Activated B cell treated with CpG ODN at 0.5 μM for 24 hours (primary cell): Measurements from ENCODE around the gene TCEAL8. TPM values are rescaled to one million over a fixed set of nuclear protein-coding genes. Genes with fewer than 3 reads are reported as not detected.

ENCODE experiments used
- ATAC-seq: fragments of 200-7000 bp; cut with Tn5 transposase; one replicate; pipeline ENCODE4 v1.10.0; 2021; ENCODE audit warnings: low read depth, mild to moderate bottlenecking, moderate library complexity
- CTCF ChIA-PET: fragments of 350-600 bp; sonication (Branson Sonifier 250); formaldehyde crosslinking; loops from one replicate; lab custom pipeline; 2021; ENCODE audit warnings: antibody characterized with exemption; lab: Charles Lee
- POLR2A ChIA-PET: fragments of 350-600 bp; sonication (Branson Sonifier 250); formaldehyde crosslinking; loops from one replicate; lab custom pipeline; 2021; ENCODE audit warnings: antibody characterized with exemption; lab: Charles Lee
- DNase-seq: peaks from one replicate; pipeline ENCODE4 v3.0.0; 2022
- H3K27ac Mint-ChIP-seq: one replicate; pipeline ENCODE4 v1.8.0; 2020; ENCODE audit warnings: mixed read lengths
- H3K27me3 Mint-ChIP-seq: one replicate; pipeline ENCODE4 v1.8.0; 2021; ENCODE audit warnings: mixed read lengths
- H3K36me3 Mint-ChIP-seq: one replicate; pipeline ENCODE4 v1.8.0; 2021; ENCODE audit warnings: low read depth, mixed read lengths
- H3K4me1 Mint-ChIP-seq: one replicate; pipeline ENCODE4 v1.8.0; 2021; ENCODE audit warnings: mixed read lengths
- H3K4me3 Mint-ChIP-seq: one replicate; pipeline ENCODE4 v1.8.0; 2020; ENCODE audit warnings: mild to moderate bottlenecking, mixed read lengths
- H3K9me3 Mint-ChIP-seq: one replicate; pipeline ENCODE4 v1.8.0; 2020; ENCODE audit warnings: mixed read lengths
- intact Hi-C: fragments of 100-400 bp; cut with micrococcal nuclease; formaldehyde crosslinking; loops from one replicate; pipeline ENCODE4 v1.15.1; 2024
- total RNA-seq: library from RNA; stranded (reverse); gene quantifications from 2 replicates; pipeline ENCODE4 v1.2.3, GENCODE V29; 2022
- TF ChIP-seq, protein P1 (sequence below): fragments of 200-600 bp; IDR thresholded peaks from one replicate; pipeline ENCODE4 v1.8.0; 2022; ENCODE audit warnings: antibody characterized with exemption, mild to moderate bottlenecking

The TCEAL8 gene
- total RNA-seq, 1 donor from 2014 or later: 14.6 TPM

DNA sequence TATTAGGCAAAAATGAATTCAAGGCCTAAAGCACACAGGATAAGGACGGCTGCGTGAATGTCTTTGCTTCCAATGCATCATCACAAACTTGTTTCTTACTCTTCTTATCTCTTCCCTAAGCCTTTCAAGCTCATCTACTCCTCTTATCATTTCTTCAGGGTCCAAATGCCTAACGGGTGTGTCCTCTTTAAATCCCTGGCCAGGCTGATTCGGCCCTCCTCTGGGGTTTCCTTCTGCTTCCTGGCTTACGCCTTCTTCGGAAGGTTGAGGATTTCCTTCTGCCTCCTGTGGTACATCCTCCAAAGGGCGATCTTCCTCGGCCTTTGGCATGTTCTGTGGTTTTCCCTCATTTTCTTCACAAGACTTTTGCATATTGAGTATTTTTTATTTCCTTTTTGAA lies 1.3 kb downstream of the TCEAL8 start:
- Mint-ChIP-seq H3K4me1 (peaks cover 12% of the 10 kb centered on the region), H3K9me3 (no peaks in the 10 kb centered on the region), H3K36me3 (peaks cover 8% of the 10 kb centered on the region), H3K27ac (no peak overlapping the region), H3K4me3 (peak overlapping the region; percentile 95), H3K27me3 (no peaks in the 10 kb centered on the region)
- ATAC-seq: no peak
- DNase-seq: no peak
- POLR2A ChIA-PET: no interaction called here
- intact Hi-C loops: no loop called here
- CTCF ChIA-PET: interaction anchor here (1.3 kb wide), 1 partner anchor 43 kb away, joined by 4 read pairs; no protein-coding TSS in a partner anchor
- TF ChIP-seq, protein P1, sequence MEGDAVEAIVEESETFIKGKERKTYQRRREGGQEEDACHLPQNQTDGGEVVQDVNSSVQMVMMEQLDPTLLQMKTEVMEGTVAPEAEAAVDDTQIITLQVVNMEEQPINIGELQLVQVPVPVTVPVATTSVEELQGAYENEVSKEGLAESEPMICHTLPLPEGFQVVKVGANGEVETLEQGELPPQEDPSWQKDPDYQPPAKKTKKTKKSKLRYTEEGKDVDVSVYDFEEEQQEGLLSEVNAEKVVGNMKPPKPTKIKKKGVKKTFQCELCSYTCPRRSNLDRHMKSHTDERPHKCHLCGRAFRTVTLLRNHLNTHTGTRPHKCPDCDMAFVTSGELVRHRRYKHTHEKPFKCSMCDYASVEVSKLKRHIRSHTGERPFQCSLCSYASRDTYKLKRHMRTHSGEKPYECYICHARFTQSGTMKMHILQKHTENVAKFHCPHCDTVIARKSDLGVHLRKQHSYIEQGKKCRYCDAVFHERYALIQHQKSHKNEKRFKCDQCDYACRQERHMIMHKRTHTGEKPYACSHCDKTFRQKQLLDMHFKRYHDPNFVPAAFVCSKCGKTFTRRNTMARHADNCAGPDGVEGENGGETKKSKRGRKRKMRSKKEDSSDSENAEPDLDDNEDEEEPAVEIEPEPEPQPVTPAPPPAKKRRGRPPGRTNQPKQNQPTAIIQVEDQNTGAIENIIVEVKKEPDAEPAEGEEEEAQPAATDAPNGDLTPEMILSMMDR: no peak

DNA sequence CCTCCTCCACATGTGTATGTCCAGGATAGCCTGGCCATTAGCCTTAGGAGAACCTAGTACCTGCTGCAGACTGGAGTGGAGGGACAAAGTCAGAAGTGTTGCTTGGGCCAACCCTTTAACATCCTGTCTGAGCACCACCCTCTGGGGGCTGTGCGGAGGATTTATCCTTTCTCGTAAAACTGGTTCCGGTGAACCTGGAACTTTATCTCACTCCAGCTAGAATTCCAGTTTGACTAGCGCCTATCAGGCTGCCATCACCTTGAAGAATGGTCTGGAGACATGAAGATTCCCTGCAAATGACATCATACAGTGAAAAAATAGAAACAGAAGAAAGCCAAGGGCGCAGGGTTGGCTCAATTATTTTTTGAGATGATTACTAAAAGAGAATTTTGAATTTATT lies 4.0 kb downstream of the TCEAL8 start:
- no peaks in the 10 kb centered on the region for H3K9me3 Mint-ChIP-seq
- no peaks in the 10 kb centered on the region for H3K27me3 Mint-ChIP-seq
- H3K4me1 Mint-ChIP-seq: peaks cover 12% of the 10 kb centered on the region
- ATAC-seq (no peak), DNase-seq (no peak)
- peaks cover 8% of the 10 kb centered on the region for H3K36me3 Mint-ChIP-seq
- H3K4me3 Mint-ChIP-seq: no peak overlapping the region
- TF ChIP-seq, protein P1: no peak
- POLR2A ChIA-PET: no interaction called here
- intact Hi-C loops: no loop called here
- CTCF ChIA-PET: no interaction called here
- no peak overlapping the region for H3K27ac Mint-ChIP-seq

DNA sequence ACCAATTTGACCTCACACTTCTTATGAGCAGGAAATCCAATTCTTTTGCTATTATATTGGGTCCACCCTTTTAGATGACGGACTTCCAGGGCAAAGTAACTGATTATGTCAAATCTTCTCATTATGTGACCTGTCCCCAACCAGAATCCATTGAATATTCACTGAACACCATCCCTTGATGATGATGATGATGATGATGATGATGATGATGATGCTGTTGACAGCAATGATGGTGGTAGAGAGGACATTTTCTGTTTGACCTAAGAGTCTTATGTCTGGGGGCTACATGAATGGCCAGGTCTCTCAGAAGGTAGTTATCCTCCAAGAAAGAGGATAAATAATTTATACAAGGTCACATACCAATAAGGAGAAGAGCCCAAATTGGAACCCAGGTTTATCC lies 5.2 kb downstream of the TCEAL8 start:
- Mint-ChIP-seq H3K4me1 (peaks cover 7% of the 10 kb centered on the region), H3K4me3 (no peak overlapping the region), H3K27ac (no peak overlapping the region), H3K36me3 (peaks cover 5% of the 10 kb centered on the region), H3K27me3 (no peaks in the 10 kb centered on the region), H3K9me3 (no peaks in the 10 kb centered on the region)
- TF ChIP-seq, protein P1: no peak
- ChIA-PET CTCF (no interaction called here), POLR2A (no interaction called here)
- intact Hi-C loops: loop anchor here (10.0 kb wide), 1 partner anchor 295 kb away; no protein-coding TSS in a partner anchor
- ATAC-seq: no peak
- DNase-seq: no peak

DNA sequence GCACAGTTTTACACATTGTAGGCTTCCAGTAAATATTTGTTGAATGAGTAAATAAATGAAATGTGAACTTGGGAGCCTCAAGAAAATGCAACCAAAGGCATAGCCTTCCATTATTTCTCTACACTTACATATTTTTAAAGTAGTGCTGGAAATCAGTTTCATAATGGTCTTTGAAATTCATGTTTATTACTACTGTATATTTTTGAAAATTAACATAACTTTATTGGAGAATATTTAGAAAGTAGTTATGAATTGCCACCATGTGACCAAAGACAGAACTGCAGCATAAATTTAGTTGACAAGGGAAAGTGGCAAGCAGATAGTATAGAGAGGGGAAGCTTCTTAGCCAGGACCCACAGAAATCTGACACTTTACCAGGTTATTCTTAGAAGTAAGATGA lies 6.4 kb downstream of the TCEAL8 start:
- ChIA-PET CTCF (interaction anchor here (0.7 kb wide), 1 partner anchor 37 kb away, joined by 3 read pairs; no protein-coding TSS in a partner anchor), POLR2A (no interaction called here)
- no peaks in the 10 kb centered on the region for H3K9me3 Mint-ChIP-seq
- intact Hi-C loops: loop anchor here (1.0 to 10.0 kb wide), 2 partner anchors 37 to 294 kb away; no protein-coding TSS in a partner anchor
- peaks cover under 1% of the 10 kb centered on the region for H3K4me1 Mint-ChIP-seq
- ATAC-seq (no peak), DNase-seq (no peak)
- H3K4me3 Mint-ChIP-seq: no peak overlapping the region
- H3K27ac Mint-ChIP-seq: no peak overlapping the region
- TF ChIP-seq, protein P1: no peak
- peaks cover 3% of the 10 kb centered on the region for H3K36me3 Mint-ChIP-seq
- H3K27me3 Mint-ChIP-seq: no peaks in the 10 kb centered on the region

DNA sequence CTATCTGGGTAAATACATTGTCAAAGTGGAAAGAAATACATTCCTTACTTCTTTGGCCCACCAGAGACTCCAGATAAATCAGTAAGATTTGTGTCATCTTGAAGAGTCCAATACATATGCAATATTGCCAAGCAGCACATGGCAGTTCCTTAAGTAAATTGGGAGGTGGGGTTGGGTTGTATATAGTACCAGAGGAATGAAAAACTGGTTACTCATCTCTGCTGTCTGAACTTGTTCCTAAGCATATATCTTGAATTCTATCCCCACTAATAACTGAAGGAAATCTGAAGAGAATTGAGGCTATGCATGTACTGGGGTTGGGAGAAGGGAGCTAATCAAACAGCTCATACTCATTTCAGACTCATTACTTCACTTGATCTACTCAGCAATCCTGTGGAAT lies 14.8 kb downstream of the TCEAL8 start:
- ChIA-PET CTCF (no interaction called here), POLR2A (no interaction called here)
- ATAC-seq (no peak), DNase-seq (no peak)
- no peak overlapping the region for H3K4me3 Mint-ChIP-seq
- H3K27ac Mint-ChIP-seq: no peak overlapping the region
- no peaks in the 10 kb centered on the region for H3K27me3 Mint-ChIP-seq
- TF ChIP-seq, protein P1: no peak
- H3K9me3 Mint-ChIP-seq: no peaks in the 10 kb centered on the region
- intact Hi-C loops: loop anchor here (10.0 kb wide), 1 partner anchor 285 kb away; no protein-coding TSS in a partner anchor
- no peaks in the 10 kb centered on the region for H3K36me3 Mint-ChIP-seq
- H3K4me1 Mint-ChIP-seq: no peaks in the 10 kb centered on the region
